ENCODE data around the gene SLC5A4.

SLC5A4 gene

DNA sequence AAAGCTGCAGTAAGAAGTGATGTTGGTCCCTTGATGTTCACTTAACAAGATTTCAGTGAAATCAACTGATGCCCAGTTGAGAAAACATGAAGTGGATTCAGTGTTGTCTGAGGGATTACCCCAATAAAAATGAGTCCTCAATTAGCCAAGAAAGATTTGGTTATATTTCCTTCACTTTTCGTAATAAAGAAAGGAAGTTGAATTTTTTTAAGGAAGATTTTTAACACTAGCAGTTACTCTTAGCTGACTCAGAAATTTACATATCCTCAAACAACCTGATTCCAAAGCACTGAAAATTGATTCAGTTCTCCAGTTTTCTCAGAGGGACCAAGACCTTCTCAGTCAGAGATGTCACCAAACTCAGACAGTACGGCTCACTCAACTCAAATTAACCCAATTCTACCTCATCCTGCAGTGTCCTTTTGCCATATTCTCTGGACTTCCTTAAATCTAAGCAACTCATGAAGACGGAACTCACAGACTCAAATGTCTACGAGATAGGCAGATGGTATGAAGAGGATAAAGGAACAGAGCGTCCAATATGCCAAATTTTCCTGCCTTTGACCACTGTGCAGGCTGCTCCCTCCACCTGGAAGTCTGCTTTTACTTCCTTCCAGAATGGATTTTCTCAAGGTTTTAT is 22.8 kb downstream of the SLC5A4 start:
- DNase-seq, result no peak

DNA sequence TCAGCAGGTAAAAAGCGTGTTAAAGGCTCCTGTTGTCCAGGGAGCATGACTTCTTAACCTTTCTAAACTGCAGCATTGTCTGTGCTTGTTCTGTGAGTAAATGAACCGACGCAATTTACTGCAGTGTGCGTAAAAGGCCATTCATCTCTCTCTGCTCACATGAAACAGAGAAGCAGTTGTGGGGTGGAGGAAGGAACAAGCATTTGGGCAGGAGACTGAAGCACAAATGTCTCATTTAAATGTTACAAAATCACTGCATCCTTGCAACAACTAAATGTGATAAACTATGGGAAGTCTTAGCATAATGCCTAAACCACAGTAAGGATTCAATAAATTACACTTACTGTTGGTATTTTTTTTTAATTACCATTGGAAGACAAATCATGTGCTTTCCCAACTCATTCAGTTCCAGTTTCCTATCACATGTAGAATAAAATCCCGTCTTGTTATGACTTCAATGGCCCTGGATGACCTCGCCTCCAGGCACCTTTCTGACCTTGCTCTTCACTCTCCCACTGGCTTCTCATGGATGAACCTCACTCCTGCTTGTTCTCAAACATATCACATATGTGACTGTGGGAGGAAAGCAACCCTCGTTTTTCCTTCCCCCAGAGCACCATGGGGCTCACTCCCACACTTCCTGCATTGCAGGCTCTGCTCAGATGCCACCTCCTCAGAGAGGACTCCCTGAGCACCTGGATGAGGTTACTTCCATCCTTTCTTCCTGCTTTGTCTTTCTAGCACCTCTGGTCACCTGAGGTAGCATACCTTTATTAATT is 28.6 kb downstream of the SLC5A4 start:
- DNase-seq, result no peak

DNA sequence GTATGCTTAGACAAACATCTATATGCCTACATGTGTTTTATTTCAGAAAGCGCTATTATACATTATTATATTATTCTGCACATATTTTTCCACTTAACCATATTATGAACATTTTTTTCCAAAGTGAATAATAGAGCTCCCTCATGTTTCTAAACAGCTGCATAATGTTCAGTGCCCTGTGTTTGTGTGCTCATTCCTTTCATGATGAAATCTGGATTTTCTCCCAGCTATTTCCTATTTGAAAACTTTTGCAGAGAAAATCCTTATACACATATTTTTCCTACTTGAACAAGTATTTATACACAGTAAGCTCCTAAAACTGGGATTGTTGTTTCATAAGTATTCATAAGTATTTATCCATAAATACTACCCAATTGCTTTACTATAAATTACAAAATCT is 32.2 kb downstream of the SLC5A4 start:
- no peak for DNase-seq

DNA sequence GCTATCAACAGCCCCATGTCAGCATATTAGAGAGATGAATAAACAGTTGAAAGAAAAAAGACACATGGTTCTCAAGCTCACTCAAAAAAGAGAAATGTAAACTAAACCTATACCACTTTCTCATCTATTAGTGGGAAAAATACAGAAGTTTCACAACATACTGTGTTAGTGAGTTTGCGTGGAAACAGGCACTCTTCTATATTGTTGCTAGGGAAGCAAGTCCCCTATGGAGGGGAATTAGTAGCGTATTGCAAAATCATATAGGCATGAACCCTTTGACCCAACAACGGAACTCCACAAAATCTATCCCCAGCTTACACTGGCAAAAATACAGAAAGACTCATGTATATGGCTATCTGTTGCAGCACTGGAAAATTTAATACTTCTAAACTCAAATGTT is 36.1 kb downstream of the SLC5A4 start:
- no peak for DNase-seq

DNA sequence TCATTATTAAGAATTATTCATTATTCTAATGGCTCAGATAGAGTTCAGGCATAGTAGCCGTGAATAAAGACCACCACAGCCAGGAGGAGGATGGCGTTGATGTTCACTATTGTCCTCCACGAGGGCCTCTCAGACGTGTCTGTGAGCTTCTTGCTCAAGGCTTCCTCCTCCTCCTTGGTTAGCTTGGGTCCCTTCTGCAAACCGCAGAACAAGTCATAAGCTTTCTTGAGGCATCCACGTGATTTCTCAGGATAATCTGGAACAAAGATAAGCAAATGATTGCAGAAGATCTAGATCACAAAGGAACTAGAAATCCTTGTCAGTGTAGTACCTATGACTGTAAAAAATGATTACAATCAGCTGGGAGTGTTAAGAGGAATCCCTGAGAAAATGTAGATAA is 36.7 kb downstream of the SLC5A4 start:
- DNase-seq, result no peak

DNA sequence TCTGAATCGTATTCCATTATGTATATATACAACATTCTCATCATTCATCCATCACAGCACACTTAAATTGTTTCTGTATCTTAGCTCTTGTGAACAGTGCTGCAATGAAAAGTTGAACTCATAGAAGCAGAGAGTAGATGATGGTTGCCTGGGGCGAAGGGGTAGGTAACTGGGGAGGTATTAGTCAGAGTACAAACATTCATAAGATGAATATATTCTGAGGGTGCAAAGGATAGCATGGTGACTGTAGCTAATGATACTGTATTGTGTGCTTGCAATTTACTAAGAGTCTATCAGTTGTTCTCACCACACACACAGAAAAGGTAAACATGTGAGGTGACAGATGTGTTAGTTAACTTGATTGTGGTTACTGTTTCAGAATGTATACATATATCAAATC is 37.7 kb downstream of the SLC5A4 start:
- no peak for DNase-seq

DNA sequence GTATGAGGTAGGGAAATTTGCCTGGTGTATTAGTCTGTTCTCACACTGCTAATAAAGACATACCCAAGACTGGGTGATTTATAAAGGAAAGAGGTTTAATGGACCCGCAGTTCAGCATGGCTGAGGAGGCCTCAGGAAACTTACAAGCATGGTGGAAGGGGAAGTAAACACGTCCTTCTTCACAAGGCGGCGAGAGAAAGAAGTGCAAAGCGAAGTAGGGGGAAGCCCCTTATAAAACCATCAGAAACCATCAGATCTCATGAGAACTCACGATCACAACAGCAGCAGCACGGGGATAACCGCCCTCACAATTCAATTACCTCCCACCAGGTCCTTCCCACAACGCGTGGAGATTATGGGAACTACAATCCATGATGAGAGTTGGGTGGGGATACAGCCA is 38.2 kb downstream of the SLC5A4 start:
- DNase-seq, result no peak

DNA sequence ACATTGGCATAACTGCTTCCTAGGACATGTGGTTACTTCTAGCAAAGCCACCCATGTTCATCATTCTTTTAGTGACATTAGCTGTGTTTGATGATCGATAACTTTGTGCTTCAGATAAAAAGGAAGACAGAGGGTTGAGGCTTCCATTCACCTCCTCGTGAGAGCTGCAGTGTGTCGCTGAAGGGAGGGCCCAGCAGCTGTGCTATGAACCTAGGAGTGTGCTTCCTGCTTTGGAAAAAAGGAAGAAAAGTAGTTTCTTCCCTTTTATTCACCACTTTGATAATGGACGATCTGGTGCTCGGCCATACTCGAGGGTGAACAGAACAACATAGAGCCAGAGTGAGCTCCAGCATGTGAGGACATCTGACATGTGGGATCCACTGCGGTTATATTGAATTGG is 44.1 kb downstream of the SLC5A4 start:
- DNase-seq, result no peak

DNA sequence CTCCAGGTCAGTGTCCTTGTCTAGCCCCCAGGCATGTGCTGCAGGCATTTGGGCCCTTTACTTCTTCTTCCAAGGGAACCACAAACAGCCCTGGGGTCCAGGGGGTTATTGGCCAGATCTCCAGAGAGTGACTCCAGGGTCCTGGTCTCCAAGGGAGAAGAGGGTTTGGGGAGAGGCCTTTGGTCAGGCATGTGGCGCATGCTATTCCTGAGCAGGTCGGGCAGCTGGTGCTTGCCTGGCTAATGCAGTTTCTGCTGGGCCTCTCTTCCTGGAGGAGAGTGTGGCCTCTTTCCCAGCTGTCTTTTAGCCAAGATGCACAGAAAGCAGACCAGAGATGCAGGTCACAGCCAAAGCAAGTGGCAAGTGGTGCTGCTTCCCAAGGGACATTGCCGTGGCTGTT is 46.5 kb downstream of the SLC5A4 start:
- no peak for DNase-seq

DNA sequence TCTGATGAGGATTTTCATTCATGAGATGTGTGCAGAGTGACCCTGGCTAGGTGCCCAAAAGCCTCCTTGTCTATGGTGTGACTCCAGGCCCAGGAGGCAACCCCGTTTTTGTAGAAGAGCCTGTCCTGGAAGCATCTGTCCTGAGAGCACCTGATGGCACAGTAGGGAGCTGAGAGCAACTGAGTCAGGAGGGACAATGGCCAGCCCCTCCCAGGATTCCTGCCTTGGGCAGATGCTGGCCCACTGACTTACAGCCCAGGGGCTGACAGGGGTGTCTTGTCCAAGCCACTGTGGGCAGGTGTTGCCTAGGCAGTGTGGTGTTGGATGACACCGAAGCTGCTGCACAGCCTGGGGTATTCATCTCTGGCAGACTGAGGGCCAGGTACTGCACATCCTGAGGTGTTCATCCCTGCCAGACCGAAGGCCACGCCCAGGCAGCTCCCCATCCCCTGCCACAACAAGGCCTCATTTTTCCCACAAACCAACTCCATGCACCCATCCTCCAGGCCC is 47.1 kb downstream of the SLC5A4 start:
- DNase-seq, result no peak

DNA sequence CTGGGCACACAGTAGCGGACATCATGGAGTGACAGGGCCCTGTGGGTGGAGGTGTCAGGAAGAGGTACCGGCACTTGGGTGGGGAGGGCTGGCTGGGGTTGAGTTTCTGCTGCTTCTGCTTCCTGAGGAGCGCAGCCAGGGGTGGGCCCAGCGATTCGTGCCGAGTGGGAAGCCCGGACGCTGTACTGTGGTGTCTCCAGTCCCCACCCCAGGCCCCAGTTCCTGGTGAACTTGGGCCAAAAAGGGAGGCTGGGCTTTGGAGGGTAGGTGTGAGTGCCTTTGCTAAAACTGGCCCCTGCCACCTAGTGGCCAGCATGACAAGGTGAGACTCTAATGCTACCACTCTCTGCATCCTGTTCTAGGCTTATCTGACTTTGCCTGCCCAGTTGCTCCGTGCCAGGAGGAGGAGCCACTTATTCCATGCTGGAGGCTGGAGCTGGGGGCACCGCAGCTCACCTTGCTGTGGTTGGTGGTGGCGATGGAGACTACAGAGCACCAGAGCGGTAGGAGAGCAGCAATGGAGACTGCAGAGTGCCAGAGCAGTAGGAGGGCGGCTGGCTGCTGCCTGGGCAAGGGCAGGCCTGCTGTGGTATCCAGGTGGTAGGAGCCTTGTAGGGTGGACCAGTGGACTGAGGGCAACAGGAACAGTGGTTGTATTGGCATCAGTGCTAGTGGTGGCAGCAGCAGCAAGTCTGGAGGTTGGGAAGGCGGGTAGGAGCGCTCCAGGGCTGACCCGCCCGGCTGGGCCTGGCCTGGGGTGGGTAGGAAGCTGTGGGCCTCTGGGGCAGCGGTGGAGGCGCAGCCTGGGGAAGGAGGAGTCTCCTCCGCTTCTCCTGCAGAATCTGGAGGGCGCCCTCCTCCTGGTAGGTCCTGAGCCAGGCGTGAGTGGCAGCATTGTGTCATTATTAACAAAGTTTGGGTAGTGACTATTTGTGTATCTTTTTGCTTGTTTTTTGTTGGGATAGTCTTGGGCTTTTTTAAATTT is 48.1 kb downstream of the SLC5A4 start:
- DNase-seq, result no peak

DNA sequence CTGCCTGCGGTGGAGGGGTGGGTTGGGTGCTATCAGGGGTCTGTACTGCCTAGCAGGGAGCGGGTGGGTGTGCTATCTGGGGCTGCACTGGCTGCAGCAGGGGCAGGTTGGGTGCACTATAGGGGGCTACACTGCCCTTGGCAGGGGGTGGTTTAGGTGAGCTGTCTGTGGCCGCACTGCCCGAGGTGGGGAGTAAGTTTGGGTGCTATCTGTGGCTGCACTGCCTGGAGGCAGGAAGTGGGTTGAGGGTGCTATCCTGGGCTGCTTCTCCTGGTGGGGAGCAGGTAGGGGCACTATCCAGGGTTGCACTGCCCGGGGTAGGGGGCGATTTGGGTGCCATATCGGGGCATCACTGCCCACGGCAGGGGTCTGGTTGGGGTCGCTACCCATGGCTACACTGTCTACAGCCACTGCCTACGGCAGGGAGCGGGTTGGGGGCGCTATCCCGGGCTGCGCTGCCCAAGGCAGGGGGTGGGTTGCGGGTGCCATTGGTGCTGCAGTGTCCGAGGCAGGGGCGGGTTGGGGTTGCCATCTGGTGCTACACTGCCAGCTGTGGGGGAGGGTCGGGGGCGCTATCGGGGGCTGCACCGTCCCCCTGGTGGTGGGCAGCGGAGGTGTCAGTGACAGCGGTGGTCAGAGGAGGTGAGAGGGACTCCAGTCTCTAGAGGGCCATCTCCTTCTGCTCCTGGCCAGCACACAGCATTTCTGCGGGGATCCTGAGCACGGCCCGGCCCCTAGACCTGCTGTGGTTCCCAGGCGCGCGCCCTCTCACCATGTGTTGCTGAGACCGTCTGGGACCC is 49.0 kb downstream of the SLC5A4 start:
- DNase-seq, result no peak

DNA sequence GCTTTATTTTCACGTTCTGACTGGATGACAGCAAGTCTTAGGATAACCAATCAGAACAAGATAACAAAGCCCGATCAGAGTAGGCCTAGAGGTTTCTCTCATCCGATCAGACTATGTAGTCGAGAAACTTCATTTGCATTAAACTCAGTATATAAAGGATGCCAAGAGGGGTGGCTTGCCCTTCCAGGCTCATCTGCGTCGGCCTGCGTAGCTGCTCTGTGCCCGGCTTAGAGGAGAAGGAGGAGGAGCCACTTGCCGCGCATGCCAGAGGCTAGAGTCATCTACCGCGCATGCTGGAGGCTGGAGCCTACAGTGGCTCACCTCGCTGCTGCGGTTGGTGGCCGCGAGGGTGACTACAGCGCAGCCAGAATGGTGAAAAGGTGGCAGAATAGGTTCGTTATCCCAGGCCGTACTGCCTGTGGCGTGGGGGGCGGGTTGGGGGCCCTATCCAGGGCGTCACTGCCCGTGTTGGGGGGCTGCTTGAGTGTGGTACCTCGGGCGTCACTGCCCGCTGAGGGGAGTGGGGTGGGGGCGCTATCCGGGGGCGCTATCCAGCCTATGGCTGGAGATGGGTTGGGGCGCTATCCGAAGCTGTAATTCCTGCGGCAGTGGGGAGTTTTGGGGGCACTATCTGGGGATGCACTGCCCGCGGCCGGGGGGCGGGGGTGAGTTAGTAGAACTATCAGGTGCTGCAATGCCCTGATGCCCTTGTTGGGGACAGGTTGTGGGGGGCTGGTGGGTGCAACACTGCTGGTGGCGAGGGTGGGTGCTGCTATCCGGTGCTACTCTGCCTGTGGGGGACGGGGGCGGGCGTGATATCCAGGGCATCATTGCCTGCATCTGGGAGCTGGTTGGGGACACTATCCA is 50.1 kb downstream of the SLC5A4 start, which contains the start of gene RFPL2:
RFPL2 (minus strand) TSS at position 218 of the 867 bp plus-strand sequence. CDS start 2,622 bp downstream, outside the sequence.
- DNase-seq, result peak; percentile 28

DNA sequence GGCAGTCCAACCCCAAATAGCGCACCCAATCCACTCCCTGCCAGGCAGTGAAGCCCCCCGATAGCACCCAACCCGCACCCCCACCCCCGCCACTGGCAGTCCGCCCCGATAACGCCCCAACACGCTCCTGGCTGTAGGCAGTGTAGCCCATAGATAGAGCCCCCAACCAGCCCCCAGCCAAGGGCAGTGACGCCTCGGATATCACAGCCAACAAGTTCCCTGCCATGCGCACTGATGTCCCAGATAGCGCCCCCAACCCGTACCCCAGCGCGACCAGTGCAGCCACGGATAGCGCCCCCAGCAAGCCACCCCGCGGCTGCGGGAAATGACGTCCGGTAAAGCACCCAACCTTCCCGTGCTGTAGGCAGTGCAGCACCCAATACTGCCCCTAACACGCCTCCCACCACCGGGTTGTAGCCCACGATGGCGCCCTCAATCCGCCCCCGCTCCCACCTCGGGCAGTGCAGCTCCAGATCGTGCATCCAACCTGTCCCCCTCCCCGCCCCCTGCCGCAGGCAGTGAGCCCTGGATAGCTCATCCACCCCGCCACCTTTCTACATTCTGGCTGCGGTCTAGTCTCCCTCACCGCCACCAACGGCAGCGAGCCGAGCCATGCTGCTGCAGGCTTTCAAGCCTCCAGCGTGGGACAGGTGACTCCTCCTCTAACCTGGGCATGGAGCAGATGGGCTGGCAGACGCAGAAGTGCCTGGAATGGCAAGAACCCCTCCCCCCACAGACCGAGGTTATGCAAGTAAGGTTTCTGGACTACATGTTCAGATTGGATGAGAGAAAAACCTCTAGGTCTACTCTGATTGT is 50.9 kb downstream of the SLC5A4 start:
- no peak for DNase-seq

DNA sequence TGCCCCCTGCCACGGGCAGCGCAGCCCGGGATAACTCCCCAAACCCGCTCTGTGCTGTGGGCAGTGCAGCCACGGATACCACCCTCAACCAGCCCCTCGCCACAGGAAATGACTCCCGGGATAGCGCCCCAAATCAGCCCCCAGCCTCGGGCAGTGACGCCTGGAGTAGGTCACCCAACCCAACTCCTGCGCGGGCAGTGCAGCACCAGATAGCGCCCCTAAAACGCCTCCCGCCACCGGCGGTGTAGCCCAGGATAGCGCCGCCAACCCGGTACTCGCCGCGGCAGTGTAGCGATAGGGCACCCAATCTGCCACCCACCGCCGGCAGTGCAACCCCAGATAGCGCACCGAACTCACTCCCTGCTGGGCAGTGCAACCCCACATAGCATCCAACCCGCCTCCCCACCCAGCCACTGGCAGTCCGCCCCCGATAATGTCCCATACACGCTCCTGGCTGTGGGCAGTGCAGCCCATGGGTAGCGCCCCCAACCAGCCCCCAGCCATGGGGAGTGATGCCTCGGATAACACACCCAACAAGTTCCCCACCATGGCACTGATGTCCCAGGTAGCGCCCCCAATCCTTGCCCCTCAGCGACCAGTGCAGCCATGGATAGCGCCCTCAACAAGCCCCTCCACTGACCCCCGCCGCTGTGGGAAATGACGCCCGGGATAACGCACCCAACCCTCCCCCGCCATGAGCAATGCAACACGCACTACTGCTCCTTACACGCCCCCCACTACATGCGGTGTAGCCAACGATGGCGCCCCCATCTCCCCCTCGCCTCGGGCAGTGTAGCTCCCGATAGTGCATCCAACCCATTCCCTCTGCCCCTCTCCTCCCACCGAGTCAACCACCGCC is 51.7 kb downstream of the SLC5A4 start:
- no peak for DNase-seq

DNA sequence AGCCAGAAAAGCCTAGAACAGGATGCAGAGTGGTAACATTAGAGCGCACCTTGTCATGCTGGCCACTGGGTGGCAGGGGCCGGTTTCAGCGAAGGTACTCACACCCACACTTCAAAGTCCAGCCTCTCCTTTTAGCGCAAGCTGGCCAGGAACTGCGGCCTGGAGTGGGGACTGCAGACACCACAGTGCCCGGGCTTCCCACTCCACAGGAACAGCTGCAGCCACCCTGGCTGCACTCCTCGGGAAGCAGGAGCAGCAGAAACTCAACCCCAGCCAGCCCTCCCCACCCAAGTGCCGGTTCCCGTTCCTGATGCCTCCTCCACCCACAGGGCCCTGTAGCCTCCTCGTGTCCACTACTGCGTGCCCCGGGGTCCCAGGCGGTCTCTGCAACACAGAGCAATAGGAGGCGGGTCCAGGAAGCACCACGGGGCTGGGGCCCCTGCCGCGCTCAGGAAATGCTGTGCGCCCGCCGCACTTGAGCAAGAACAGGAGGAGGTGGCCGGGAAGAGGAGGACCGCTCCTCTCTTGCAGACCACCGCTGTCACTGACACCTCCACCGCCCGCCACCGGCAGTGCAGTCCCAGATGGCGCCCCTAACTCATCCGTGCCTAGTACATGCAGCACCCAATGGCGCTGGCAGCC is 52.5 kb downstream of the SLC5A4 start:
- no peak for DNase-seq

DNA sequence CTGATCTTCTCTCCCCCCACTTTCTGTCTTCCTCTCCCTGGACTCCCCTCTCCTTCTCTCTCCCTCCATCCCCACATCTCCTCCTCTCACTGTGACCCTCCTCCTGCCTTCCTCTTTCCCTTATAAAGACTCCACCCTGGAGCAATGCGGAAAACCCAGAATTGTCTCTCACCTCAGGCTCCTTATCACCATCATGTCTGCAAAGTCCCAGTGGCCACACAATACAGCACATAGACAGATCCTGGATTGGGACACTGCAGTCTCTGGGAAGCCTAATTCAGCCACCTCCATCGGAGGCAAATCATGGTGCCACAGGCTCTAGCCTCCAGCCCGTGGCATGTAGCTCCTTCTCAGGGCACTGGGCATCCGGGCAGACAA is 53.0 kb downstream of the SLC5A4 start:
- no peak for DNase-seq

DNA sequence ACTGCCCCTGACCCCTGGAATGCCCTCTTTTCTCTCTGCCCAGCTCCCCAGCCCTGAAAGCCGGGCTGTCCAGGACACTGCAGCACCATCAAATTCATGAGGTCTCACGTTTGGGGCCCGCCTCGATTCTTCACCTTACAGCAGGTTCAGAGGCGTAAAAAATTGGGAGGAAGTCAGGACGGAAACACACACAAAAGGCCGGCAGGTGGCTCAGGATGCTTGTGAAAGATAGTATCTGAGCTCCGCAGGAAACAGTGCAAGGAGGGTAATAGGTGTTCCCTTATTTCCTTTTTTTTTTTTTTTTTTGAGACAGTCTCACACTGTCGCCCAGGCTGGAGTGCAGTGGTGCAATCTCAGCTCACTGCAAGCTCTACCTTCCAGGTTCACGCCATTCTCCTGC is 54.4 kb downstream of the SLC5A4 start:
- no peak for DNase-seq

DNA sequence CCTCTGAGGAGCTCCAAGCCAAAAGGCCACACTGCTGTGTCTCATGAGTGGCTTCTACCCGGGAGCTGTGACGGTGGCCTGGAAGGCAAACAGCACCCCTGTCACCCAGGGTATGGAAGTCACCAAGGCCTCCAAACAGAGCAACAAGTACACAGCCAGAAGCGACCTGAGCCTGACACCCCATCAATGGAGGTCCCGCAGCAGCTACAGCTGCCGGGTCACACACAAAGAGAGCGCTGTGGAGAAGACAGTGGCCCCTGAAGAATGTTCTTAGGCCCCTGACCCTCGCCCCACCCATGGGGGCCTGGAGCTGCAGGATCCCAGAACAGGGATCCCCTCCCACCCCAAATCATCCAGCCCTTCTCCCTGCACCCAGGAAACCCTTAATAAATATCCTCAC is 55.2 kb downstream of the SLC5A4 start:
- DNase-seq, result no peak
